GM12872 (cell line): Measurements from ENCODE around the gene FSD1.

Experiments used
- TF ChIP-seq, protein P1 (sequence below): IDR thresholded peaks from 3 replicates; pipeline ENCODE4 v1.5.1; 2011; ENCODE audit warnings: low read depth, mild to moderate bottlenecking, low read length, moderate library complexity; ENCODE audit not compliant: insufficient read depth

FSD1 gene

GRCh38 chr19:4267101-4267900 is 37.1 kb upstream of the FSD1 start:
- TF ChIP-seq, protein P1, sequence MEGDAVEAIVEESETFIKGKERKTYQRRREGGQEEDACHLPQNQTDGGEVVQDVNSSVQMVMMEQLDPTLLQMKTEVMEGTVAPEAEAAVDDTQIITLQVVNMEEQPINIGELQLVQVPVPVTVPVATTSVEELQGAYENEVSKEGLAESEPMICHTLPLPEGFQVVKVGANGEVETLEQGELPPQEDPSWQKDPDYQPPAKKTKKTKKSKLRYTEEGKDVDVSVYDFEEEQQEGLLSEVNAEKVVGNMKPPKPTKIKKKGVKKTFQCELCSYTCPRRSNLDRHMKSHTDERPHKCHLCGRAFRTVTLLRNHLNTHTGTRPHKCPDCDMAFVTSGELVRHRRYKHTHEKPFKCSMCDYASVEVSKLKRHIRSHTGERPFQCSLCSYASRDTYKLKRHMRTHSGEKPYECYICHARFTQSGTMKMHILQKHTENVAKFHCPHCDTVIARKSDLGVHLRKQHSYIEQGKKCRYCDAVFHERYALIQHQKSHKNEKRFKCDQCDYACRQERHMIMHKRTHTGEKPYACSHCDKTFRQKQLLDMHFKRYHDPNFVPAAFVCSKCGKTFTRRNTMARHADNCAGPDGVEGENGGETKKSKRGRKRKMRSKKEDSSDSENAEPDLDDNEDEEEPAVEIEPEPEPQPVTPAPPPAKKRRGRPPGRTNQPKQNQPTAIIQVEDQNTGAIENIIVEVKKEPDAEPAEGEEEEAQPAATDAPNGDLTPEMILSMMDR = peak; percentile 80

- TF ChIP-seq, protein P1 = no peak
Observed at GRCh38 chr19:4267901-4268815, 36.2 kb upstream of the FSD1 start.

DNA sequence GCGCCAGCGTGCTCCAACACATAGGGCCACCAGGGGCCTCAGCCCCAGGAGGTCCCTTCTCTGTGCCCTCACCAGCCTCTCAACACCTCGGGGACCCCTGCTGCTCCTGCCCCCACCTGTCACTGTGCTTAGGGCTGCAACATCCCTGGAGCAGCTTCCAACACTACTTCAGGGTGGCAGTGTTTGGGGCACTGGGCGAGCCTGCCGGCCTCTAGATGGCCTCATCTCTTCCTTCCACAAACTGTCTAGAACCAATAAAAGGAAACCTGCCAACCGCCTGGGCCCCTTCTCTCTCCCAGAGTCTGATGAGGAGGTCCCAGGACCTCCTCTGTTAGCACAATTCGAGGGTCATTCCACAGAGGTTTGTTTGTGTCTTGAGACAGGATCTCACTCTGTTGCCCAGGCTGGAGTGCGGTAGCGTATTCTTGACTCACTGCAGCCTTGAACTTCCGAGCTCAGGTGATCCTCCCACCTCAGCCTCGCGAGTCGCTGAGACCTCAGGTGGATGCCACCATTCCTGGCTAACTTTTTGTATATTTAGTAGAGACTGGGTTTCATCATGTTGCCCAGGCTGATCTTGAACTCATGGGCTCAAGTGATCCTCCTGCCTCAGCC is 35.5 kb upstream of the FSD1 start:
- TF ChIP-seq, protein P1 = no peak

- TF ChIP-seq, protein P1 = no peak
Observed at GRCh38 chr19:4272894-4273293, 31.5 kb upstream of the FSD1 start.

- TF ChIP-seq, protein P1 = no peak
Observed at GRCh38 chr19:4277191-4277696, 27.2 kb upstream of the FSD1 start.

- TF ChIP-seq, protein P1 = no peak
Observed at GRCh38 chr19:4278010-4278409, 26.4 kb upstream of the FSD1 start.
